ENCODE data around the gene VKORC1L1.
"Not testable (repeated sequence)": the region's sequence is repeated elsewhere in the genome, so short reads cannot be mapped to it uniquely, and the experiment has no call there.

The VKORC1L1 gene

GRCh38 chr7:65885533-65885932 lies 12.7 kb downstream of the VKORC1L1 start:
- not testable (repeated sequence) for DNase-seq (ENCODE audit: low read depth)

GRCh38 chr7:65888434-65889156 lies 15.7 kb downstream of the VKORC1L1 start:
- DNase-seq (ENCODE audit: low read depth) = not testable (repeated sequence)

GRCh38 chr7:65889722-65890121 lies 16.8 kb downstream of the VKORC1L1 start:
- not testable (repeated sequence) for DNase-seq (ENCODE audit: low read depth)

- no peak for DNase-seq (ENCODE audit: low read depth)
Observed at GRCh38 chr7:65892161-65892560, 19.3 kb downstream of the VKORC1L1 start.

GRCh38 chr7:65892835-65893234 lies 20.0 kb downstream of the VKORC1L1 start:
- no peak for DNase-seq (ENCODE audit: low read depth)

GRCh38 chr7:65896279-65896870 lies 23.5 kb downstream of the VKORC1L1 start:
- DNase-seq (ENCODE audit: low read depth) = no peak

GRCh38 chr7:65897289-65897688 lies 24.4 kb downstream of the VKORC1L1 start:
- DNase-seq (ENCODE audit: low read depth) = not testable (repeated sequence)

- DNase-seq (ENCODE audit: low read depth) = not testable (repeated sequence)
Observed at GRCh38 chr7:65898677-65899447, 26.0 kb downstream of the VKORC1L1 start.

- no peak for DNase-seq (ENCODE audit: low read depth)
Observed at GRCh38 chr7:65902306-65902705, 29.4 kb downstream of the VKORC1L1 start.

GRCh38 chr7:65907501-65908198 lies 34.8 kb downstream of the VKORC1L1 start:
- no peak for DNase-seq (ENCODE audit: low read depth)

GRCh38 chr7:65910237-65910636 lies 37.4 kb downstream of the VKORC1L1 start:
- no peak for DNase-seq (ENCODE audit: low read depth)

GRCh38 chr7:65912237-65912636 lies 39.4 kb downstream of the VKORC1L1 start:
- DNase-seq (ENCODE audit: low read depth) = no peak

GRCh38 chr7:65915921-65916657 lies 43.2 kb downstream of the VKORC1L1 start:
- no peak for DNase-seq (ENCODE audit: low read depth)

- DNase-seq (ENCODE audit: low read depth) = no peak
Observed at GRCh38 chr7:65923316-65923715, 50.4 kb downstream of the VKORC1L1 start.

GRCh38 chr7:65924193-65924592 lies 51.3 kb downstream of the VKORC1L1 start:
- no peak for DNase-seq (ENCODE audit: low read depth)

GRCh38 chr7:65925040-65925439 lies 52.2 kb downstream of the VKORC1L1 start:
- DNase-seq (ENCODE audit: low read depth) = no peak

GRCh38 chr7:65926588-65926987 lies 53.7 kb downstream of the VKORC1L1 start:
- no peak for DNase-seq (ENCODE audit: low read depth)

GRCh38 chr7:65927489-65928448 lies 54.9 kb downstream of the VKORC1L1 start:
- DNase-seq (ENCODE audit: low read depth) = no peak

- no peak for DNase-seq (ENCODE audit: low read depth)
Observed at GRCh38 chr7:65931685-65932084, 58.8 kb downstream of the VKORC1L1 start.

GRCh38 chr7:65937296-65937695 lies 64.4 kb downstream of the VKORC1L1 start:
- DNase-seq (ENCODE audit: low read depth) = no peak

Measured in EH (cell line).